WI38 (cell line): ENCODE results near the gene SPEG.

ENCODE experiments used
- H3K4me3 ChIP-seq: 2 replicates; pipeline ENCODE4 v1.5.1; 2011; ENCODE audit warnings: low read depth, mild to moderate bottlenecking, control low read depth, low read length
- TF ChIP-seq, protein P1 (sequence below): IDR thresholded peaks from 2 replicates; pipeline ENCODE4 v1.5.1; 2012; ENCODE audit warnings: low read depth, mild to moderate bottlenecking, control low read depth, low read length

The SPEG gene

GRCh38 chr2:219415580-219416234, 18.9 kb upstream of the SPEG start:
- TF ChIP-seq, protein P1, sequence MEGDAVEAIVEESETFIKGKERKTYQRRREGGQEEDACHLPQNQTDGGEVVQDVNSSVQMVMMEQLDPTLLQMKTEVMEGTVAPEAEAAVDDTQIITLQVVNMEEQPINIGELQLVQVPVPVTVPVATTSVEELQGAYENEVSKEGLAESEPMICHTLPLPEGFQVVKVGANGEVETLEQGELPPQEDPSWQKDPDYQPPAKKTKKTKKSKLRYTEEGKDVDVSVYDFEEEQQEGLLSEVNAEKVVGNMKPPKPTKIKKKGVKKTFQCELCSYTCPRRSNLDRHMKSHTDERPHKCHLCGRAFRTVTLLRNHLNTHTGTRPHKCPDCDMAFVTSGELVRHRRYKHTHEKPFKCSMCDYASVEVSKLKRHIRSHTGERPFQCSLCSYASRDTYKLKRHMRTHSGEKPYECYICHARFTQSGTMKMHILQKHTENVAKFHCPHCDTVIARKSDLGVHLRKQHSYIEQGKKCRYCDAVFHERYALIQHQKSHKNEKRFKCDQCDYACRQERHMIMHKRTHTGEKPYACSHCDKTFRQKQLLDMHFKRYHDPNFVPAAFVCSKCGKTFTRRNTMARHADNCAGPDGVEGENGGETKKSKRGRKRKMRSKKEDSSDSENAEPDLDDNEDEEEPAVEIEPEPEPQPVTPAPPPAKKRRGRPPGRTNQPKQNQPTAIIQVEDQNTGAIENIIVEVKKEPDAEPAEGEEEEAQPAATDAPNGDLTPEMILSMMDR = no peak

DNA sequence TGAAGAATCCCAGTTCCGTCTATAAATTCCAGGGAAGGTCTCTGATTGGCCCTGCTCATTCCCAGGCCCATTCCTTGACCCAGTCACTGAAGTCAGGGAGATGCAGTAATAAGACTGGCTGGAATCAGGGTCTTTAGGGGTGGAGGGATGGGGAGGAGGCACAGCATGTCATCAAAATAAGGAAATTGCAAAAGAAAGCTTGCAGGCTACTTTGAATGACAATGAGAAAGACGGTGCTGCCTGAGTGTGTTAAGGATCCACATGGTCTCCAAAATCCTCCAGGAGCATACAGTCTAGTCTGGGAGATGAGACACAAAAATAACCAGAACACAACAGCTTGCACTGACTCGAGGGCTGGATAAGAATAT, 18.4 kb upstream of the SPEG start:
- TF ChIP-seq, protein P1 = no peak
- H3K4me3 ChIP-seq = no peak overlapping the region

More at GRCh38 chr2:219415580-219416234, 18.9 kb upstream of the SPEG start:
- H3K4me3 ChIP-seq = no peak overlapping the region

DNA sequence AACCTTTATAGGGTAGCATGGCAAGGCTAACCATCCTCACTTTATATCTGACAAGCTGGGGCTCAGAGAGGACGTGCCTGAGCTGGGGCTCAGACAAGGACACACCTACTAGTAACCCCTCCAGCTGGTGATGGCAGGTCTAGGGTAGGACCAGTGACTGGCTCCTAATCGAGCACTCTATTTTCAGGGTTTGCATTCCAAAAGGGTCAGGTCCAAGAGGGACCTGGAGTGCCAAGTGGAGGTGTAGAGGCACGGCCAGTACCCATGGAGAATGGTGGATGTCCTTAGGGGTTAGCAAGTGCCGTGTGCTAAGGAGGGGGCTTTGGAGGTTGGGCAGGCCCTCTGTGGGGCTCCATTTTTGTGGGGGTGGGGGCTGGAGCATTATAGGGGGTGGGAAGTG, 17.7 kb upstream of the SPEG start:
- TF ChIP-seq, protein P1 = no peak
- H3K4me3 ChIP-seq = no peak overlapping the region

DNA sequence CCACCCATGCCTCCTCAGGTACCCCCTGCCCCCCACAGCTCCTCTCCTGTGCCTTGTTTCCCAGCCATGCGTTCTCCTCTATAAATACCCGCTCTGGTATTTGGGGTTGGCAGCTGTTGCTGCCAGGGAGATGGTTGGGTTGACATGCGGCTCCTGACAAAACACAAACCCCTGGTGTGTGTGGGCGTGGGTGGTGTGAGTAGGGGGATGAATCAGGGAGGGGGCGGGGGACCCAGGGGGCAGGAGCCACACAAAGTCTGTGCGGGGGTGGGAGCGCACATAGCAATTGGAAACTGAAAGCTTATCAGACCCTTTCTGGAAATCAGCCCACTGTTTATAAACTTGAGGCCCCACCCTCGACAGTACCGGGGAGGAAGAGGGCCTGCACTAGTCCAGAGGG, 17.3 kb upstream of the SPEG start:
- H3K4me3 ChIP-seq = no peak overlapping the region
- TF ChIP-seq, protein P1 = no peak

DNA sequence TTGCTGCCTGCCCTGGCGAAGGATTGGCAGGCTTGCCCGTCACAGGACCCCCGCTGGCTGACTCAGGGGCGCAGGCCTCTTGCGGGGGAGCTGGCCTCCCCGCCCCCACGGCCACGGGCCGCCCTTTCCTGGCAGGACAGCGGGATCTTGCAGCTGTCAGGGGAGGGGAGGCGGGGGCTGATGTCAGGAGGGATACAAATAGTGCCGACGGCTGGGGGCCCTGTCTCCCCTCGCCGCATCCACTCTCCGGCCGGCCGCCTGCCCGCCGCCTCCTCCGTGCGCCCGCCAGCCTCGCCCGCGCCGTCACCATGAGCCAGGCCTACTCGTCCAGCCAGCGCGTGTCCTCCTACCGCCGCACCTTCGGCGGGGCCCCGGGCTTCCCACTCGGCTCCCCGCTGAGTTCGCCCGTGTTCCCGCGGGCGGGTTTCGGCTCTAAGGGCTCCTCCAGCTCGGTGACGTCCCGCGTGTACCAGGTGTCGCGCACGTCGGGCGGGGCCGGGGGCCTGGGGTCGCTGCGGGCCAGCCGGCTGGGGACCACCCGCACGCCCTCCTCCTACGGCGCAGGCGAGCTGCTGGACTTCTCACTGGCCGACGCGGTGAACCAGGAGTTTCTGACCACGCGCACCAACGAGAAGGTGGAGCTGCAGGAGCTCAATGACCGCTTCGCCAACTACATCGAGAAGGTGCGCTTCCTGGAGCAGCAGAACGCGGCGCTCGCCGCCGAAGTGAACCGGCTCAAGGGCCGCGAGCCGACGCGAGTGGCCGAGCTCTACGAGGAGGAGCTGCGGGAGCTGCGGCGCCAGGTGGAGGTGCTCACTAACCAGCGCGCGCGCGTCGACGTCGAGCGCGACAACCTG, 16.3 kb upstream of the SPEG start, which contains the start of gene DES:
DES (plus strand) TSS at position 223 of the 857 bp plus-strand sequence; CDS start at position 309, 86 bp downstream.
- no peak within 1 kb of the TSS for H3K4me3 ChIP-seq
- TF ChIP-seq, protein P1 = no peak

DNA sequence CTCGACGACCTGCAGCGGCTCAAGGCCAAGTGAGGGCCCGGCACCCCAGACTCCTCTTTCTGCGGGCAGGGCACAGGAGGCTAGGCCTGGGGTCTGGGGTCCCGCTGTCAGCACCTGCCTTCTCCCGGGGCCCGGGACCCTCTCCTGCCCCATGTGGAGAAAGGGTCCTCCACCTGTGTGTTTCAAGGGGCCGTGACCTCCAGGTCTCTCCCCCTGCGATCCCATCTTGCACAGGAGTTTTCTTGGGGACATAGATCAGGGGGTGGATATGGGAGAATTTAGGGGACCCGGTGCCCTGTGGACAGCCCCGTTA, 15.7 kb upstream of the SPEG start:
- TF ChIP-seq, protein P1 = no peak
- no peak overlapping the region for H3K4me3 ChIP-seq
